Cerebellar nuclear complex (tissue), 1 donor: ENCODE data around the gene KCTD11.

Experiments used
- DNase-seq, 2 experiments: peaks; one replicate each; lab custom pipeline; 2025; lab: John Stamatoyannopoulos, UW

KCTD11 gene

DNA sequence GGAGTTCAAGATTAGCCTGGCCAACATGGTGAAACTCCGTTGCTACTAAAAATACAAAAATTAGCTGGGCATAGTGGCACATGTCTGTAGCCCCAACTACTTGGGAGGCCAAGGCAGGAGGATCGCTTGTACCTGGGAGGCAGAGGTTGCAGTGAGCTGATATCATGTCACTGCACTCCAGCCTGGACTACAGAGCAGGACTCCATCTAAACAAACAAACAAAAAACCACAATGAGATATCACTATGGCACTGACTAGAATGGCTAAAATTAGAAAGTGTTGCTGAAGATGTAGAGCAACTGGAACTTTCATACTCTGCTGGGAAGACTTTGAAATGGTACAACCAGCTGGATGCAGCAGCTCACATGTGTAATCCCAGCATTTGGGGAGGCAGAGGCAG is 22.4 kb downstream of the KCTD11 start:
- DNase-seq, result no peak

DNA sequence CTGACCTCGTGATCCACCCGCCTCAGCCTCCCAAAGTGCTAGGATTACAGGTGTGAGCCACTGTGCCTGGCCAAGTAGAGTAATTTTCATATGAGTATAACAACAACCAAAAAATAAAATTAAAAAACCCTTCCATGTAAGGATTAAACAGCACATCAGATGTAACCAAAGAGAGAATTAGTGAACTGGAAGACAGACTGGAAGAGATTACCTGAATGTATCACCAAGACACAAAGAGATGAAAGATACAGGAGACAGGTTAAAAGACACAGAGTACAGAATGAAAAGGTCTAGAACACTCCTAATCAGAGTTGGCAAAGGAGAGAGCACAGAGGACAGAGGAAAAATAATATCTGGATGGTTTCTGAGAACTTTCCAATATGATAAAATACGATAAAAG is 27.2 kb downstream of the KCTD11 start:
- no peak for DNase-seq

DNA sequence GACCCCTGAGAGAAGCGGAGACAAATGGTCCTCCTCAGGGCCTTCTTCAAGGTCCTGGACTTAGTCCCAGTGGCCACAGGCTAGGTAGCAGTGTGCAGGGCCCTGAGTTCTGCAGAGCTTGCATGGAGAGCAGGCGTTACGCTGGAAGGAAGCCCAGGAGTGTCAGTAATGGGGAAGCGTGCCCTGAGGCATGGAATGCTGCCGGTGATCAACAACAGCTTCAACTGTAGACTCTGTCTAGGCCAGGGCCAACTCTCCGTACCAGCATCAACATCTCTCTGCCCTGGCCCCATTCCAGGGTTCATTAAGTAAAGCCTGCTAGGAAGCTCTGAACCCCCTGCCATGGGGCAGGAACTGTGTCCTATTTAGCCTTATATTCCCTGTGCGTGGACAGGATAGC is 28.4 kb downstream of the KCTD11 start:
- no peak for DNase-seq

DNA sequence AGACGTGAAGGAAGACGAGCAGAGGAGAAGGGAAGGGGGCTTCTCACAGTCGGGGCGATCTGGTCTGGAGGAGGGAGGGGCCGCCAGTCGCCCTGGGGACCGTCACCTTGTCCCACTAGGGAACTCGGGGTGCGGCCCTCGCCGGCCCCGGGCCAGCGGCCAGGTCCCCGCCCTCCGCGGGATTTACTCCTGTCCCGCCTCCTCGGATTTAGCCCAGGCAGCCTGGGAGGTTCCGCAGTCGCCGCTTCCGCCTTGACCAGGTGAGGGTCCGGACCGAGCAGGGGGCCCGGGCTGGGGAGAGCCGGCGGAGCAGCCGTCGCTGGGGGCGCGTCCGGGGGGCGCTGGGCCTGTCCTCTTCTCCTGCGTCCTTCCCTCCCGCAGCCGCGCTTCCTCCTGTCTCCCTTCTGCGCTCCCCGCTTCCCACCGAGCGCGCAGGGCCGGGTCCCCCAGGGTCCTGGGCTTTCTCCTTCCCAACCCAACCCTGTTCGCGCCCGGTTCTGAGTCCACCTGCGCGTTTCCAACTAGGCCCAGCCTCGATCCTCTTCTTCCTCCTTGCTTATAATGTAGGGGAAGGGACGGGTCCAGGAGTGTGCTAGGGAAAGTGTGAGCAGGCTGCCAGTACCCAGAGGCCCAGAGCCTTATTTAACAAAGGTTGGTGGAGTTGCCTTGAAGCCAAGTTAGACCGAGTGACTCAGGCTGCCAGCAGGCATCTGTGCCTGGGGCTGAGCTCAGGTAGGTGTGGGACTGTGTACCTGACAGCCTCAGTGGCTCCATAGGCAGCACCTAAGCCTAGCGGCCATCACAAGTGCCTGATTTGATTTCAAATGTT is 29.1 kb downstream of the KCTD11 start, which contains the start of gene TNK1:
Gene TNK1, plus strand, starts transcription at position 235 of the 829 bp plus-strand sequence. CDS start 1,838 bp downstream, outside the sequence.
- DNase-seq, result no peak

DNA sequence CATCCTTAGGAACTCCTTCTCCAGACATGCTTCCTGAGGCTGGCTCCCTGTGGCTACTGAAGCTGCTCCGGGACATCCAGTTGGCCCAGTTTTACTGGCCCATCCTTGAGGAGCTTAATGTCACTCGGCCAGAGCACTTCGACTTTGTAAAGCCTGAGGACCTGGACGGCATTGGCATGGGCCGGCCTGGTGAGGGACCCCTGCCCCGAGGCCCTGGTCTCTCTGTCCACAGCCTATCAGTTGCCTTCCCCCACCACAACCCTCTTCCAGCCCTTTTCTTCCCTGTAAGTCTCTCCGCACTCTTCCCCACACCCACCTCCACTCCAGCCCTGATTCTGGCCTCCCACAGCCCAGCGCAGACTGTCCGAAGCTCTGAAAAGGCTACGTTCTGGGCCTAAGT is 30.9 kb downstream of the KCTD11 start:
- DNase-seq, result no peak

DNA sequence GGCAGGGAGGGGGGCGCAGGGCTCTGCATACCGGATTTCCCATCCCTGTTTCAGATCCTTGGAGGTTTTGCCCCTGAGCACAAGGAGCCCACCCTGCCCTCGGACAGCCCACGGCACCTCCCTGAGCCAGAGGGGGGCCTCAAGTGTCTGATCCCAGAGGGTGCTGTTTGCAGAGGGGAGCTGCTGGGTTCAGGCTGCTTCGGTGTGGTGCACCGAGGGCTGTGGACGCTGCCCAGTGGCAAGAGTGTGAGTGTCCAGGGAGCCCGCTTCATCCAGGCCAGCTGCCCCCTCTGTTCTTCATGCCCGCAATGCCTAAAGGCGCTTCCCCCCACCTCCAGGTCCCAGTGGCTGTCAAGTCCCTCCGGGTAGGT is 31.4 kb downstream of the KCTD11 start:
- no peak for DNase-seq

DNA sequence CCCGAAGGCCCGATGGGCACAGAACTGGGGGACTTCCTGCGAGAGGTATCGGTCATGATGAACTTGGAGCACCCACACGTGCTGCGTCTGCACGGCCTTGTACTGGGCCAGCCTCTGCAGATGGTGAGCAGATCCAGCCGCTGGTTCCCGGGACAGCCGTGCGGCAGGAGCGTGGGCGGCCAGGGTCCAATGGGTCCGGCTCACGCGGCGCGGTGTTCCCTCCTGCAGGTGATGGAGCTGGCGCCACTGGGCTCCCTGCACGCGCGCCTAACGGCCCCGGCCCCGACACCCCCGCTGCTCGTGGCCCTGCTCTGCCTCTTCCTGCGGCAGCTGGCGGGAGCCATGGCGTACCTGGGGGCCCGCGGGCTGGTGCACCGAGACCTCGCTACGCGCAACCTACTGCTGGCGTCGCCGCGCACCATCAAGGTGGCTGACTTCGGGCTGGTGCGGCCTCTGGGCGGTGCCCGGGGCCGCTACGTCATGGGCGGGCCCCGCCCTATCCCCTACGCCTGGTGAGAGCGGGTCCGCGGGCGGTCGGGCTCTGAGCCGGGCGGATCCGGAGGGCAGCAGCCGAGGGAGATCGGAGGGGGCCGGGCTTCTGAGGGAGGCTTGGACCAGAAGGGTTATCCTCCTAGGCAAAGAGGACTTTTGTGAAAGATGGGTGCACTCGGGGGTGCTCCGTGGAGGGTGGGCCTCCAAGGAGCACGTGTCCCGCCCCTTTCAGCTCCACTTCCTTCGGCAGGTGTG is 32.0 kb downstream of the KCTD11 start:
- DNase-seq, result no peak

DNA sequence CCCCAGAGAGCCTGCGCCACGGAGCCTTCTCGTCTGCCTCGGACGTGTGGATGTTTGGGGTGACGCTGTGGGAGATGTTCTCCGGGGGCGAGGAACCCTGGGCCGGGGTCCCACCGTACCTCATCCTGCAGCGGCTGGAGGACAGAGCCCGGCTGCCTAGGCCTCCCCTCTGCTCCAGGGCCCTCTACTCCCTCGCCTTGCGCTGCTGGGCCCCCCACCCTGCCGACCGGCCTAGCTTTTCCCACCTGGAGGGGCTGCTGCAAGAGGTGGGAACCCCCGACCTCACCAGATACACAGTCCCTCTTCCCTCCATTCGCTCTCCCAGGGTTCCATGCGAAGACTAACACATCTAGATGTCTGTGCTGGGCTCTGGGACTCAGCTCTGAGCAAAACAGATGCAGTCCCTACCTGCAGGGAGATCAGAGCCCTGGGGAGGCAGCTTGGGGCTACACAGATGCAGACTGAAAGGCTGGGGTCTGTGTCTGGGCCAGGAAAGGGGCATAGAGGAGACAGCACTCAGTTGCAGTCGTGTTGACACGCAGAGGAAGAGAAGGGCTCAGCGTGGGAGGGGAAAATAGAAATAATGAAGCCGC is 32.6 kb downstream of the KCTD11 start:
- DNase-seq, result no peak

DNA sequence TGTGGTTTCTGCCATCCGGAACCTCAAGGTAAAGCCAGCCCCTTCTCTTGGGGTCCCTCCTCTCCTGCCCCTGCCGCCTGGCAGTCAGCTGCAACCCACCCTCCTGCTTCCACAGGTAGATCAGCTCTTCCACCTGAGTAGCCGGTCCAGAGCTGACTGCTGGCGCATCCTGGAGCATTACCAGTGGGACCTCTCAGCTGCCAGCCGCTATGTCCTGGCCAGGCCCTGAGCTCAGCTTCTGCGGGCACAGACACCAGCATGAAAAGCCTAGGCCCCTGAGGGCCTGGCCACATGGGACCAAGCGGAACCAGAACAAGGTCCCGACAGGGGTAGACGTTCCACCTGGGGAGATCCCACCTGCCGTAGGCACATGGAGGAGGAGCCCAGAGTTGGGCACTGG is 36.9 kb downstream of the KCTD11 start:
- no peak for DNase-seq

DNA sequence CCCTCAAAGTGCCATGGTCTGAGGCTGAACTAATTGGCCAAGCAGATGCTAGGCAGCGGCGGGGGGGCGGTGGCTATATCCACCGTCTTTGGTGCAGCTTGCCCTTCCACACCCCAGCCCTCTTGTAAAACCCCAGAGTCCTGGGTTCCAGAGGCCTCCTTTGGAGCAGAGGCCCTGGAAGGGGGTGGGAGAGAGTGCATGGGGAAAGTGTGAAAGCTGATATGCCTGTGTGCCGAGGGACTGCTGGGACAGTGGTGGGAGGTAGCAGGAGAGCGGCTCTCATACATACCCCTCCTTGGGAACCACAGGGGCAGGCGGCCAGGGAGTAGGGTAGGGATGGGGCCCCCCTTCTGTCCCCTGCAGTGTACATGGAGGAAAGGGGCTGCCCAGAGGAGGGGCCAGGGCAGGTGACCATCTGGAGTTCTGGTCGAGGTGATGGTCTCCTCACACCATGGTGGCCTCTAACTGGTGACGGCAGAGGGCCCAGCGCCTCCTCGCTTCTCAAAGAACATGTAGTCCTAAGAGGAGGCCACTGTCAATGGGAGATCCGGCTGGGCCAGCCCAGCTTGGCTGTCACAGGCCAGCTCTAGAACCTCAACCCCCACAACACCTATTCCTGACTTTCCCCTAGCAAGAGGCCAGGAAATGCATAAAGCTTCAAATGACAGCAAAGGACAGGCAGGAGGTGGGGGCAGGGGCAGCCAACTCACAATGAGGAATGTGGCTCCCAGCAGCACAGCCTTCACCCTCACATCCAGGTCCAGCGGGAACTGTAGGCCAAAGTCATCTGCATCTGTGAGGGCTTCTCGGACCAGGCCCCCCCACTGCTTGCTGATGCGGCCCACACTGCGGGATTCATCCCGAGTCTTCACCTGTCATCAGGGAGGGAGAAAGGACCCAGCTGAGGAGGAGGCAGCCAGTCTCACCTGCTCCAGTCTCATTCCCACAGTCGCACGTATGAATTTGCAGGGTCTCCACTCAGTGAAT is 38.3 kb downstream of the KCTD11 start:
- DNase-seq, result no peak

DNA sequence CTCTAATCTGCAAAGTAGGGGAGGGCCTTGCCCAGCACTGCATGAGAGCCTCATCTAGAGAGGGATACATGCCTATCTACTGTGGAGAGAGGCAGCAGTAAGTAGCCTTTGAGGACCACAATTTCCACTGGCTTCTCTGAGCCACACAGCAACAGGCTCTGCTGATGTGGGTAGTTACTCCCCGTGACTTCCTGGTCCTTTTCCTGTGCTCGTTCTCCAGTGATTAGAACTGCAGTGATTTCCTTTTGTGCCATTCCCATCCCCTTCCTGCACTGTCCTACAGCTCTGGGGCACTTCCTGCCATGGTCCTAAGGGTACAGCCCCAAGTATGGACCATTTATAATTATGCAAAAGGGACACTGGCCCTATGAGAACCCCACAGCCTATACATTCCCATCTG is 39.3 kb downstream of the KCTD11 start:
- DNase-seq, result no peak

DNA sequence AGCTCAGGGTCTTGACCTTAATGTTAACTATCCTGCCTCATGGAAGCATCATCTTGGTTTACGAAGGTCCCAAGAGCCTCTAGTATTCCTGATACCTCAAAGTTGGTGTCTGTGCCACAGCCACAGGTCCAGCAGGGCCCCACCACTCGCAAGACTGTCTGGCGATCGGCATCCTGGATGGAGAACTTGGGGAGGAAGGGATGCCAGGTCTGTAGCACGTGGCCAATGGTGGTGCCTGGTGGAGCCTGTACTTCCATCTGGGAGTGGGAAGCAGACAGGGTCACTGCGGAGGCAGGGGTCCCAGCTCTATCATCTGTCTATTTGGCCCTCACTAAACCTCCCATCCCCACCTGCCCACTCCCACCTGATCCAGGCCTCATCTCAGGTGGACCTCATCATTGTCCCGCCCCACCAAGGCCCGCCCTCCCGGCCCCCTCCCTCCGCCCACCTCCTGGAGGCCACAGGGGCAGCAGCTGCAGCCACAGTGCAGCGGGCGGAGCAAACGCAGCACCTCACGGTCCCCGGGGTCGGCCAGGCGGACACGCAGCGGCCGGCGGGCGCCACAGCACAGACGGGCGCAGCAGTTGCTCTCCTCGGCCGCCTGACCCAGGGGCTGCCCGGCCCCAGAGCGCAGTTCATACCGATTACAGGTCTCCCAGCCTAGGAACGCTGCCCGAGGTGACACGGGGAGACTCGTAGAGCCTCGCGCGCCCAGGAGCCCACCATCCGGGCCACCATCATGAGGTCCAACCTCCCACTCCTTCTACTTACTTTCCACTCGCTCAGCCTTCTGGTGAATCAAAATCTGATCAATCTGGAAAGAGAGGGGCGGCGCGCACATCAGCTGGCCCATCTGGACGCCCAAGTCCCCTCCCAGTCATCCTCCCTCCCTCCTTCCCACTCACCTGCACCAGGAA is 41.0 kb downstream of the KCTD11 start:
- DNase-seq, result no peak

DNA sequence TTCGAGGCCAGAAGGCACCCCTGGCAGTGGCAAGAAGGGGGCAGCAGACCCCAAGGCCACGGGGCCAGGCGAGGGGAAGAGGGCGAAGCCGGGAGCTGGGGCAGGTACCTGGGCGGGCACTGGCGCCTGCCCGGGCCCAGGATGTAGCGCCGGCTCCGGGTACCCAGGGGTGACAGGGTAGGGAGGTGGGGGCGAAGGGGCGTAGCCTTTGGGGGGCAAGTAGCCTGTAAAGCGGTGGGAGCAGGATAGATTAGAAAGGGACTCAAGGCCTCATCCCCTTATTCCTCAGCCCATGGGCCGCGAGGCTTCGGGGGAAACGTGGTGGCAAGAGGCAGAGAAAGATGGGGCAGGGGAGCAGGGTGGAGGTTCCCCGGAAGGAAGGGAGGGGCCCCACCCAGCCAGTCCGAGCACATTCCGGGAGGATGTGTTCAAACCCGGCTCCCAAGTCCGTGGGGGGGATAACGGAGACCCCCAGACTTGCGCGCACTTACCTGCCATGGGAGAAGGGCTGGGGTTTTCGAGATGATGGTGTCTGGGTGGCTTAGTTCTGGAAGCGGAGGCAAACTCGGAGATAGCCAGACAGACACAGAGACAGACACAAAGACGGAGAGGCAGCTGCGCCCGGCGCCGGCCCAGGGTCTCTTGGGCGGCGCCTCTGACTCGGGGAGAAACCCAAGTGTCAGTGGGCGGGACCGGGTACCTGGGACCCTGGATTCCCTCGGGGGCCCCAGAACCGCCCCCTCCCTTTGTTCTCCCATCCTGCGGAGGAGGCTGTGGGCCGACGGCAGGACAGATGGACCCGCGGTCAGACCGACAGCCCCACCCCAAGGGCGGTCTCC is 41.9 kb downstream of the KCTD11 start:
- no peak for DNase-seq

DNA sequence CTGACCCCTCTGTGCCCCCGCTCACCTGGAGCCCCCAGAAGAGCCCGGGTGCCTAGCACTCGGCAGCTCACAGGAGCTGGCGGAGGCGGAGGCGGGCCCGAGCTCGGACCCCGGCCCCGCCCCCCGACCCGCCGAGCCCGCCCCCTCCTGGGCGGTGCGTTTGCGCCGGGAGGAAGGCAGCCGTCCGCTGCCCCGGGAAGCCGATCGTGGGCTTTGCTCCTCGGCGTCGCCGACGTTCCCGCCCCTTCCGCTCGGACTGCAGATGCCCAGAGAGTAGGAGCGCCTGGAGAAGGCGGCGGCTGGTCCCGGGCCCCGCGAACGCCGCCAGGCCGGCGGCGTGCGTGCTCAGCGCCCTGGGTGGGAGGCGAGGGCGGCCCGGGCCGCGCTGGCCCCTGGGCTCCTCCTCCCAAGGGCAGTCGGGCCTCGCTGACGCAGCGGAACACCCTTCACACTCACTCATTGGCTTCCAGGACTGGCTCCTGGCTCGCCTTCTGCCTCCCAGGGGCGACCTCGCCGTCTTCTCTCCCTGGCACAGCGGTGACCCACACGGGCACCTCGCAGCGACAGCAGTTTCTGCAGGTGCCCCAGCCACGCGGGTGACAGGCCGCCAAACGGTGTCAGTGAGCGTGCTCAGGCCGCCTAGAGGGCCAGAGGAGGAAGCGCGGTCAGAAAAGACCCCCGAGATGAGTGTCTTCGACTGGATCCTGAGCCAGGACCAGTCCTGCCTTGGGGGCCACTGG is 42.7 kb downstream of the KCTD11 start, which contains the start of gene PLSCR3:
Gene PLSCR3, minus strand, starts transcription at position 74 of the 740 bp plus-strand sequence. CDS start 415 bp downstream, outside the sequence.
- peak in 1 of 2 experiments; percentile 46 for DNase-seq

DNA sequence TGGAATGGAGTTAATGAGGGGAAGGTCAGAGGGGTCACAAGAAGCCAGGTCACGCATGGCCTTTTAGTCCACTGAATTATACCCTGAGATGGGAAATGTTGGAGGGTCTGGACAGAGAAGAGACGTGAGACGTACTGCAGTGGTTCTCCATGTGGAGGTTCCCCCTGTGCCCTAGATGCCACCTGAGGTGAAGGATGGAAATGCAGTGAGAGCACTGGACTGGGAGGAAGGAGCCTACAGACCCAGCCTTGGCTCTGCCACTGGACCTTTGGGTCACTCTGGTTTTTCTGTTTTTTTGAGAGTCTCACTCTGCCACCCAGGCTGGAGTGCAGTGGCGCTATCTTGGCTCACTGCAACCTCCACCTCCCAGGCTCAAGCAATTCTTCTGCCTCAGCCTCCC is 44.2 kb downstream of the KCTD11 start:
- no peak for DNase-seq

DNA sequence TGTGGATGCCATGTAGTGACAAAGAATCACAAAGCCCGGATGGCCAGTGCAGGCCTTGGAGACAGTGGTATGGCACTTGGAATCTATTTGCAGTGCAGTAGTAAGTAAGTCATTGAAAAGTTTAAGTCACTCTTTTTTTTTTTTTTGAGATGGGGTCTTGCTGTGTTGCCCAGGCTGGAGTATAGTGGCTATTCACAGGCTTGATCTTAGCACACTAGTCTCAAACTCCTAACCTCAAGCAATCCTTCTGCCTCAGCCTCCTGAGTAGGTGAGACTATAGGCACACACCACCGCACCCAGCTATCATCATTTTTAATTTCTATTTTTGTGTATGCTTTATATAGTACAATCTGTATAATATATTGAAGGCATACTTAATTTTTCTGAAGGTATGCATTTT is 46.6 kb downstream of the KCTD11 start:
- no peak for DNase-seq

DNA sequence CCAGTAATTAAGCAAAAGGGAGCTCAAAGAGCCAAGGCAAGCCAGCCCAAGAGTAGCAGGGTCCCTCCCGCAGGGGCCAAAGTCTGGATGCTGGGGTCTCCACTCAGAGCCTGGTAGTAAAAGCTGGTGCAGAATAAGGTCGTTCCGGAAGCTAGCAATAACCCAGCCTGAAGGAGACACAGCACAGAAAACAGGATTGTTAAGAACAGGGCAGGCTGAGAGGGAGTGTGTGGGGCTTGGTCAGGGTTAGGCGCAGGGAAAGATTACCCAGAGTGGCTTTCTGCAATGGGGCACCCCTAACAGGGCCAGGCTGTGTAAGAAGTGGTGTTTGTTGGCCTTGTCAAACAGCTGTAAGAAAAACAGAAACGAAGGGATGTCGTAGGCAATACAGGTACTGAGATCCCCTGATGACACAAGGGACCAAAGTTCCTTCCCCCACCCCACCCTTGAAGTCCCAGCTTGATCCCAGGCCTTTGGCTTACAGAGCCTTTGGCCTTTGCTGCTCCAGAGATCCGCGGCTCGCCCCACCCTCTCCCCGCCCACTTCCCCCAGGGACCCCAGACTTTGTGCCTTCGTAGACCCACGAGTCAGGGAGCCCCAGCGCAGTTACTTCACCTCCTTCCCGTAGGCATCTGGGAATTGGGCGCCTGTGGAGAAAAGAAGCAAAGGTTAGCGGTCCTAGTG is 51.2 kb downstream of the KCTD11 start:
- no peak for DNase-seq

DNA sequence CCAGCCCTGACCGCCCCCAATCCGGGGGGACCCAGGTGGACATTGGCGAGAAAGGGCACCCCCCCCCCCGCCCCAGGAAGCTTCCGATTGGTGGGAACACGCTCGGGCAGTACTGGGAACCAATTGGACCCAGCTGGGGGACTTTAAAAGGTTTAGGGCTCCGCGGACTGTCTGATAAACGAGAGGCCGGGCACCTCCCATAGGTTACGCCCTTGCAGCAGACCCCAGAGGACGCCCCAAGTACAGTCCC is 51.7 kb downstream of the KCTD11 start:
- DNase-seq, result no peak
